WTC11 (cell line): ENCODE measurements around the gene MACF1.

Experiments used
- CTCF ChIP-seq: fragments of 200-600 bp; IDR thresholded peaks from 2 replicates; pipeline ENCODE4 v1.8.0; 2022; ENCODE audit warnings: antibody characterized with exemption
- ZNF121 ChIP-seq: sonication (generic); formaldehyde crosslinking; IDR thresholded peaks from 2 replicates; pipeline ENCODE4 v1.8.0; 2023; ENCODE audit warnings: missing genetic modification reagents
- TF ChIP-seq, protein P1 (sequence below): sonication (generic); formaldehyde crosslinking; IDR thresholded peaks from 2 replicates; pipeline ENCODE4 v1.8.1; 2023; ENCODE audit warnings: mild to moderate bottlenecking, missing genetic modification reagents, moderate library complexity

GRCh38 chr1:39220891-39221870 lies 16.7 kb downstream of the MACF1 start:
- no peak for TF ChIP-seq ZNF121 (CRISPR knock-in tag)
- no peak for TF ChIP-seq CTCF
- TF ChIP-seq, protein P1, sequence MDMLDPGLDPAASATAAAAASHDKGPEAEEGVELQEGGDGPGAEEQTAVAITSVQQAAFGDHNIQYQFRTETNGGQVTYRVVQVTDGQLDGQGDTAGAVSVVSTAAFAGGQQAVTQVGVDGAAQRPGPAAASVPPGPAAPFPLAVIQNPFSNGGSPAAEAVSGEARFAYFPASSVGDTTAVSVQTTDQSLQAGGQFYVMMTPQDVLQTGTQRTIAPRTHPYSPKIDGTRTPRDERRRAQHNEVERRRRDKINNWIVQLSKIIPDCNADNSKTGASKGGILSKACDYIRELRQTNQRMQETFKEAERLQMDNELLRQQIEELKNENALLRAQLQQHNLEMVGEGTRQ (CRISPR knock-in tag), result no peak
